ENCODE data around the gene ZNF445. TPM values are rescaled to one million over a fixed set of nuclear protein-coding genes. Genes with fewer than 3 reads are reported as not detected.
A peak's percentile ranks its signal among the peaks of the same experiment; 100 is the strongest.

Gene ZNF445
- total RNA-seq, 1 donor from 2014 or later = 46.1 TPM

DNA sequence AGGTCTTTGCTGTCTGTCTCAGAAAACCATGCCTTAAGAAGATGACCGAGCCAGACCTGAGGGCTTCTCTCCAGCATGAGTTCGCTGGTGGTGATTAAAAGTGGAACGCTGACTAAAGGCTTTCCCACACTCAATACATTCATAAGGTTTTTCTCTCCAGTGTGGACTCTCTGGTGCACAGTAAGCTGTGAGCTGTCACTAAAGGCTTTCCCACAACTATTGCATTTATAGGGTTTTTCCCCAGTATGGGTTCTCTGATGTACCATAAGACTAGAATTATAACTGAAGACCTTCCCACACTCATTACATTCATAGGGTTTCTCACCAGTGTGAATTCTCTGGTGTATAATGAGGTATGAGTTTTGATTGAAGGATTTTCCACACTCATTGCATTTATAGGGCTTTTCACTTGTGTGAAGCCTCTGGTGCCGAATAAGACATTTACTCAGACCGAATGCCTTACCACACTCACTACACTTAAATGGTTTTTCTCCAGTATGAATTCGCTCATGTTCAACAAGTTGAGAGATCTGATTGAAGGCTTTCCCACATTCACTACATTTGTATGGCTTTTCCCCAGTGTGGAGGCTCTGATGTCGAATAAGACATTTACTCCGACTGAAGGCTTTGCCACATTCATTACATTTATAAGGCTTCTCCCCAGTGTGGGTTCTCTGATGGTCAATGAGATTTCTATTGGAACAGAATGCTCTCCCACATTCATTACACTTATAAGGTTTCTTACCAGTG is 21.9 kb upstream of the ZNF445 start:
- Mint-ChIP-seq H3K4me1 (no peaks in the 10 kb centered on the region), H3K36me3 (ENCODE audit: low read depth) (peaks cover 78% of the 10 kb centered on the region), H3K4me3 (no peak overlapping the region), H3K9me3 (peaks cover 40% of the 10 kb centered on the region), H3K27ac (ENCODE audit: unreplicated experiment) (no peak overlapping the region), H3K27me3 (ENCODE audit: low read depth) (no peaks in the 10 kb centered on the region)
- no peak for DNase-seq (ENCODE audit: low read depth, low spot score)
- TF ChIP-seq, protein P1, sequence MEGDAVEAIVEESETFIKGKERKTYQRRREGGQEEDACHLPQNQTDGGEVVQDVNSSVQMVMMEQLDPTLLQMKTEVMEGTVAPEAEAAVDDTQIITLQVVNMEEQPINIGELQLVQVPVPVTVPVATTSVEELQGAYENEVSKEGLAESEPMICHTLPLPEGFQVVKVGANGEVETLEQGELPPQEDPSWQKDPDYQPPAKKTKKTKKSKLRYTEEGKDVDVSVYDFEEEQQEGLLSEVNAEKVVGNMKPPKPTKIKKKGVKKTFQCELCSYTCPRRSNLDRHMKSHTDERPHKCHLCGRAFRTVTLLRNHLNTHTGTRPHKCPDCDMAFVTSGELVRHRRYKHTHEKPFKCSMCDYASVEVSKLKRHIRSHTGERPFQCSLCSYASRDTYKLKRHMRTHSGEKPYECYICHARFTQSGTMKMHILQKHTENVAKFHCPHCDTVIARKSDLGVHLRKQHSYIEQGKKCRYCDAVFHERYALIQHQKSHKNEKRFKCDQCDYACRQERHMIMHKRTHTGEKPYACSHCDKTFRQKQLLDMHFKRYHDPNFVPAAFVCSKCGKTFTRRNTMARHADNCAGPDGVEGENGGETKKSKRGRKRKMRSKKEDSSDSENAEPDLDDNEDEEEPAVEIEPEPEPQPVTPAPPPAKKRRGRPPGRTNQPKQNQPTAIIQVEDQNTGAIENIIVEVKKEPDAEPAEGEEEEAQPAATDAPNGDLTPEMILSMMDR (conservative IDR thresholded peaks at IDR 0.05) = no peak

- Mint-ChIP-seq H3K27me3 (ENCODE audit: low read depth) (no peaks in the 10 kb centered on the region), H3K36me3 (ENCODE audit: low read depth) (peaks cover 81% of the 10 kb centered on the region), H3K4me3 (no peak overlapping the region), H3K27ac (ENCODE audit: unreplicated experiment) (no peak overlapping the region), H3K4me1 (no peaks in the 10 kb centered on the region), H3K9me3 (peaks cover 30% of the 10 kb centered on the region)
- no peak for DNase-seq (ENCODE audit: low read depth, low spot score)
- TF ChIP-seq, protein P1 (conservative IDR thresholded peaks at IDR 0.05) = no peak
These were observed 18.4 kb upstream of the ZNF445 start for GRCh38 chr3:44495636-44496415.

DNA sequence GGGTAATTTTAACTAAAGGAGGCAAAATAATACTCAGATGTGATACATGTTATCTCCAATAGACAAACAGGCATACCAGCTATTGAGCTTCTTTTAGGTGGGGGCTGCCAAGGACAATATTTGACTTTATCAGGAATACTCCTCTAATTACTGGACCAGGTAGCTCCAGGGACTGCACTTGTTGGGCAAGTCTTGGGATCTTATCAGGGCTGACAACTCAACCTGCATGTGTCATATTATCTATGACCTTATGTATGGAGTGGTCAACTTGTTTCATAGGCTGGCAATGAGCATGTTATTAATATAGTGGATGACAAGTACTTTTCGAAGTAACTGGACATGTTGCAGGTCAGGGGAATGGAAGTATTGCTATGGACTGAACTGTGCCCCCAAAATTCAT is 15.0 kb upstream of the ZNF445 start:
- no peaks in the 10 kb centered on the region for H3K4me1 Mint-ChIP-seq
- no peak overlapping the region for H3K4me3 Mint-ChIP-seq
- no peak for DNase-seq (ENCODE audit: low read depth, low spot score)
- TF ChIP-seq, protein P1 (conservative IDR thresholded peaks at IDR 0.05) = no peak
- H3K9me3 Mint-ChIP-seq = peaks cover 17% of the 10 kb centered on the region
- no peak overlapping the region for H3K27ac Mint-ChIP-seq (ENCODE audit: unreplicated experiment)
- H3K36me3 Mint-ChIP-seq (ENCODE audit: low read depth) = peaks cover 71% of the 10 kb centered on the region
- no peaks in the 10 kb centered on the region for H3K27me3 Mint-ChIP-seq (ENCODE audit: low read depth)

DNA sequence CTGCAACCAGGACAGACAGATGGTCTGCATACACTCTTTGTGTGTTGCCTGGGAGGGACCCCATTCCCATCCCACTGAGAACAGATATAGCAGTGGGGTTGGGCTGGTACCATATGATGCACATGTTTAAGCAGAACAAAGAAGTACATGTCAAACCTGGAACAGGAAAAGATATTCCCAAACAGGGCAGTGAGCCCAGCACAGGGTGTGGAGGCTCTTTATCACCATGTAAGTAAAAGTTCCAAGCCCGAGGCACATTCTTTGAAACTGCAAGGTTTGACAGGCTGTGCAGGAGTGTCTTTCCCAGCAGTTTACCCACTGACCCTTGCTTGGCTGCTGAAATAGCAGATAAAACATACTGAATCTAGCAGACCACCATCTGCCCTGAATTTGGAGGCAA is 5.3 kb upstream of the ZNF445 start:
- H3K9me3 Mint-ChIP-seq = peaks cover 17% of the 10 kb centered on the region
- TF ChIP-seq, protein P1 (conservative IDR thresholded peaks at IDR 0.05) = no peak
- H3K27me3 Mint-ChIP-seq (ENCODE audit: low read depth) = no peaks in the 10 kb centered on the region
- no peak overlapping the region for H3K27ac Mint-ChIP-seq (ENCODE audit: unreplicated experiment)
- peaks cover 18% of the 10 kb centered on the region for H3K36me3 Mint-ChIP-seq (ENCODE audit: low read depth)
- no peak overlapping the region for H3K4me3 Mint-ChIP-seq
- H3K4me1 Mint-ChIP-seq = peaks cover 4% of the 10 kb centered on the region
- no peak for DNase-seq (ENCODE audit: low read depth, low spot score)

DNA sequence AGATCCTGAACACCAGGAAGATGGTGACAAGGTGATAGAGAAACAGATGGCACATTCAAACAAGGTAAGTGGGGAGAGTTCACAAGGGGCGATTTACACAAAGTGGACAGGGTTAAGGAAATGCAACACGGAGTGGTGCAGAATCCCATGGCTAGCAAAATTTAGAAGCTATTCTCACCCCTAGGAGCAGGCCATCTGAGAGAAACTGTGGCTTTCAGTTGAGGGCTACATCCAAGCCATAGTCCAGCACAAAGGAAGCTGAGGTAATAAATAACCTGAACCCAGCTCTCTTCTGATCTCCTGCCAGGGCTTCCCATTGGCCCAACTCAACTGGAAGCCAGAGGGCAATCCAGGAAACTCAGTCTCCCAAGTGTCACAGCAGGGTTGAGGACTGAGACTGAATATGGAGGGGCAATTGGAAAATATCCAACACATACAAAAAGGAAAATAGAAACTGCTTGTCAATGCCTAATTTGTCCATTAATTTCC is 1.2 kb upstream of the ZNF445 start:
- Mint-ChIP-seq H3K36me3 (ENCODE audit: low read depth) (no peaks in the 10 kb centered on the region), H3K27ac (ENCODE audit: unreplicated experiment) (no peak overlapping the region), H3K4me1 (peaks cover 28% of the 10 kb centered on the region), H3K9me3 (no peaks in the 10 kb centered on the region), H3K27me3 (ENCODE audit: low read depth) (no peaks in the 10 kb centered on the region), H3K4me3 (peak overlapping the region; percentile 98)
- DNase-seq (ENCODE audit: low read depth, low spot score) = no peak
- TF ChIP-seq, protein P1 (conservative IDR thresholded peaks at IDR 0.05) = no peak
